ENCODE measurements around the gene GPR160. TPM values are rescaled to one million over a fixed set of nuclear protein-coding genes. Genes with fewer than 3 reads are reported as not detected.

The GPR160 gene
- total and polyA plus RNA-seq, 2 of the 13 experiments (the other 11 are each of a cell fraction or from before 2014, with no cell fraction given) = 12.1 to 23.2 TPM

GRCh38 chr3:170075441-170076091 is 37.8 kb downstream of the GPR160 start (continued):
- TF ChIP-seq HNF1A (IDR thresholded peaks at IDR 0.05; ENCODE audit: low read depth) = no peak
- no peak for TF ChIP-seq HNF1A (CRISPR knock-in tag; IDR thresholded peaks at IDR 0.05; ENCODE audit: borderline replicate concordance)

GRCh38 chr3:170076715-170077238 is 39.0 kb downstream of the GPR160 start:
- in situ Hi-C loops (cut with HindIII; ENCODE audit: extremely low pct_ligation_motif_present, low pct_unique_long_range_greater_than_20kb) (no loop called here), intact Hi-C loops (cut with micrococcal nuclease; ENCODE audit: unreplicated experiment) (no loop called here)
- ChIA-PET POLR2A (interaction anchor here (1.2 to 2.9 kb wide), 4 partner anchors 16 to 304 kb away, joined by 3 to 6 read pairs (median 4); no protein-coding TSS in a partner anchor), CTCF (ENCODE audit: low intra/inter-chr PET ratio, low total read pairs) (no interaction called here)
- peak overlapping the region; percentile 54 for H3K9ac ChIP-seq (ENCODE audit: insufficient read depth, low read depth, low read length)
- H3K79me2 ChIP-seq (ENCODE audit: insufficient read depth, low read length) = no peaks in the 10 kb centered on the region
- FAIRE-seq (peak; percentile 72), ATAC-seq (peak; percentile 64), DNase-seq (ENCODE audit: low spot score) (peak; percentile 93)
- peak overlapping the region; percentile 49 for H3K4me2 ChIP-seq (ENCODE audit: low read depth, low read length)
- no peaks in the 10 kb centered on the region for H3K9me3 ChIP-seq (ENCODE audit: low read length)
- BruUV-seq (replicated peaks) = no TSS peak
- peaks cover 0 to 1% of the 10 kb centered on the region in 2 experiments; a peak in 1 of 5 replicates for H3K36me3 ChIP-seq (replicated peaks in 1 of 2; ENCODE audit: control insufficient read depth in 1 of 2, insufficient read depth in 2 of 2, low read length in 2 of 2)
- peak overlapping the region; percentile 85 for H3K27ac ChIP-seq (ENCODE audit: extremely low read length, insufficient read depth, low read length)
- peak overlapping the region in 1 of 3 experiments; percentile 17; a peak in 1 of 6 replicates for H3K4me3 ChIP-seq (replicated peaks in 1 of 3; ENCODE audit: insufficient read depth in 1 of 3, low read depth in 2 of 3, low read length in 3 of 3)
- H3K27me3 ChIP-seq (ENCODE audit: control insufficient read depth in 1 of 2, insufficient read depth in 2 of 2, low read length in 2 of 2) = no peaks in the 10 kb centered on the region
- peaks cover 64% of the 10 kb centered on the region for H3K4me1 ChIP-seq (ENCODE audit: insufficient read depth, low read length)
- no peaks in the 10 kb centered on the region for H4K20me1 ChIP-seq (ENCODE audit: insufficient read depth, low read length)
- 13% methylated on average over 6 of the region's 6 CpGs for WGBS (ENCODE audit: low lambda C conversion rate)
- no peak overlapping the region for H2AFZ ChIP-seq (ENCODE audit: low read length)
- TF ChIP-seq SMAD9 (CRISPR knock-in tag; IDR thresholded peaks at IDR 0.05) = no peak
- TF ChIP-seq ZNF10 (CRISPR knock-in tag; IDR thresholded peaks at IDR 0.05; ENCODE audit: borderline replicate concordance, low read depth) = no peak
- no peak for TF ChIP-seq MBNL3 (CRISPR knock-in tag; conservative IDR thresholded peaks at IDR 0.05)
- peak; percentile 30; the same call in 1 of the 2 replicates for TF ChIP-seq HNF4G (IDR thresholded peaks at IDR 0.05; ENCODE audit: borderline replicate concordance, low read depth, low read length)
- no peak for TF ChIP-seq HNF4G (CRISPR knock-in tag; IDR thresholded peaks at IDR 0.05; ENCODE audit: borderline replicate concordance, low read depth)
- TF ChIP-seq NR1H2 (CRISPR knock-in tag; IDR thresholded peaks at IDR 0.05; ENCODE audit: borderline replicate concordance, low read depth) = no peak
- no peak for TF ChIP-seq ARID3A (IDR thresholded peaks at IDR 0.05; ENCODE audit: low read depth, low read length)
- TF ChIP-seq ZNF549 (CRISPR knock-in tag; IDR thresholded peaks at IDR 0.05) = no peak
- TF ChIP-seq ZBTB37 (CRISPR knock-in tag; IDR thresholded peaks at IDR 0.05) = no peak
- no peak for TF ChIP-seq NR2F6 (IDR thresholded peaks at IDR 0.05)
- TF ChIP-seq NR2F6 (CRISPR knock-in tag; IDR thresholded peaks at IDR 0.05) = no peak
- no peak for TF ChIP-seq TBP (CRISPR knock-in tag; IDR thresholded peaks at IDR 0.05)
- TF ChIP-seq ZNF703 (CRISPR knock-in tag; IDR thresholded peaks at IDR 0.05; ENCODE audit: borderline replicate concordance) = no peak
- no peak for TF ChIP-seq ZNF333 (CRISPR knock-in tag; IDR thresholded peaks at IDR 0.05; ENCODE audit: borderline replicate concordance)
